HK-2 (cell line): ENCODE results near the gene TNNT1.

ENCODE experiments used
- DNase-seq: peaks from one replicate; pipeline ENCODE4 v3.0.0-alpha.2; 2018; ENCODE audit not compliant: unreplicated experiment

The TNNT1 gene

DNA sequence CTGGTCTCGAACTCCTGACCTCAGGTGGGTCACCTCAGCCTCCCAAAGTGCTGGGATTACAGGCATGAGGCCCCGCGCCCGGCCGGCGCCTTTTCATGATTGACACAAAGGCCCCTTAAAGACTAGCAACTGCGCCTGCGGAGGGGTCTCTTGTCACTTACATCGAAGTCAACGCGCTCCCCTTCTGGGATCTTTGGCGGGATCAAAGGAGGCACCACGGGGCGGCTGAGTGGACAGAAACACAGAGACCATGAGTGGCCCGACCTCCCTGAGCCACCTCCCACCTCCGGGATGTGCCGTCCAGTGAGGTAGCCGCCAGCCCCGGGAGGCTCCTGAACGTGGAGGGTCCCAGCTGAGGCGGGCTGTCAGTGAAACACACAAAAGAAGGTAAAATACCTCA is 7.3 kb downstream of the TNNT1 start:
- no peak for DNase-seq

DNA sequence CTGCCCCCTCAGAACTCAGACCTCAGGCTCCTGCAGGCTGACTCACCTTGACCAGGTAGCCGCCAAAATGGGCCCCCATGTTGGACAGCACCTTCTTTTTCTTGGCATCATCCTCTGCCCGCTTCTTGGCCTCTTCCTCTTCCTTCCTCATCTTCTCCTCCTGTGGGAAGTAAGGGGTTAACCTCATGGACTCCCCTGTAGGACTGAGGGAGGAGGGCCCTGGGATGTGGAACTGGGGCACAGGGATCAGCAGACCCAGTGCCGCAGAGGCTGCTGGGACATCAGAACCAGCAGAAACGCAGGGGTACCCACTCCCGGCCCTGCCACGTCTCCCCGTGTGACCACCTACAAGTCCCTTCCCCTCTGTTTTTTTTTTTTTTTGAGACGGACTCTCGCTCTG is 11.1 kb downstream of the TNNT1 start:
- no peak for DNase-seq

DNA sequence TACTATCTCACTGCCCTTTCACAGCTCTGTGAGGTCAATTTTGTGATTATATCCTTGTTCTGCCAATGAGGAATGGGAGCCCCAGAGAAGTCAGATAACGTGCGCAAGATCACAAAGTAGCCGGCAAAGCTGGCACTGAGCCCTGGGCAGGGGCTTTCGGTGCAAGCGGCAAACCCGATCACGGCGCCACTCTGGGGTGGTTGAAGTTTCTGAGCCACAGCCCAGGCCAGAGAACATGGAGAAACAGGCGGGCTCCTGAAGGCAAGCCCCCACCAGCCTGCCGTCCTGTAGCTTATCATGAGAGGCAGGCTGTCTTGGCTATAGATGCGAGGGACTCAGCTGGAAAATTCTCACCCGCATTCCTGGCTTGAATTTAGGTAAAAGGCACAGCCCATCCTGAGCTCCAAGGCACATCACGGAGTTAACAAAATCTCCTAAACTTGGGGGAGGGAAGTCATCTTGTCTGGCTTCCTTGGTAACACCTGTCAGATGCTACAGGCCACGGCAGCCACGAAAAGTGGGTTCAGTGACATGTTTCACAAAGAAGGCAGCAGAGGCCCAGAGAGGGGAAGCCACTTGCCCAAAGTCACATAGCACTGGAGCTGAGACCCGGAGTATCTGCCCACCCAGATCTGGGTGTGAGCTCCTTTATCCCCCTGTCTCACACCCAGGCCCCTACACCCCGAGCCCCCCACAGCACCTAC is 12.5 kb downstream of the TNNT1 start:
- no peak for DNase-seq

GRCh38 chr19:55134736-55135135 is 14.3 kb downstream of the TNNT1 start:
- DNase-seq, result no peak

DNA sequence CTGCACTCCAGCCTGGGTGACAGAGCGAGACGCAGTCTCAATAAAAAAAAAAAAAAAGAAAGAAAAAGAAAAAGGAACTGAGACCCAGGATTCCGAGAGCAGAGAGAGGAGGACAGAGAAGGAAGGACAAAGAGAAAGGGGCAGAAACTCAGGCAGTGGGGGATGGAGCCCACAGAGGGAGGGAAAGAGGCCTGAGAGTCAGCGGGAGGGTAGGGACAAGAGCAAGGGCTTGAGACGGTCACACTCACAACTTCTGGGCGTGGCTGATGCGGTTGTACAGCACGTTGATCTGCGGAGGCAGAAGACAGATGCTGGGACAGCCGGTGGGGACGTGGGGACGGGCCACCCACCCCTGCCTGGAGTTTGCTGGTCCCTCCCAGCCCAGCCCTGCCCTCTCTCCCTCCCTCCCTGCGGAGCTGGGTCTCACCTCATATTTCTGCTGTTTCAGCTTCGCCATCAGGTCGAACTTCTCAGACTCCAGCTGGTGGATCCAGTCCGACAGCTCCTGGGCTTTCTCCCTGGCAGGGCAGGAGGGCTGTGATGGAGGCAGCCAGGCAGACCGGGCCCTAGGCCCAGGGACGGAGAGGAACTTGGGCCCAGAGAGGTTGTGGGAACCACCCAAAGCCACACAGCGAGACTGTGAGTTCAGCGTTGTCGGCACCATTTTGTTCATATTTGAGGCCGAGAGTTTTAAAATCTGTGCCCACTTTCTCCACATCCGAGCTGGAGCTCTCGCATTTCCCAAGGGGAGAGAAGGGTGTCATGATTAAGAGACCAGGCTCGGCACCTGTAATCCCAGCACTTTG is 15.2 kb downstream of the TNNT1 start:
- DNase-seq, result no peak

GRCh38 chr19:55132453-55133129 is 16.4 kb downstream of the TNNT1 start:
- DNase-seq, result no peak

DNA sequence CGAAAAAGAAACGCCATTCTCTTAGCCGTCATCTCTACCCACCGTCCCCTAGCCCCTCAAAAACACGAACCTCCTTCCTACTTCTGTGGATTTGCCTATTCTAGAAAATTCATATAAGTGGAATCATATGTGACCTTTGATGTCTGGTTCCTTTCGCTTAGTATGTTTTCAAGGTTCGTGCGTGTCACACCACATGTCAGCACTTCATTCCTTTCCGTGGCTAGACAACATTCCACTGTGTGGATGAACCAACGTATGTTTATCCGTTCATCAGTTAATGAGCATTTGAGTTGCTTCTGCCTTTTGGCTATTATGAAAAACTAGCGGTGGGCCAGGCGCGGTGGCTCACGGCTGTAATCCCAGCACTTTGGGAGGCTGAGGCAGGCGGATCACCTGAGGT is 17.6 kb downstream of the TNNT1 start:
- no peak for DNase-seq

- no peak for DNase-seq
Observed at GRCh38 chr19:55119053-55119452, 30.0 kb downstream of the TNNT1 start.

- no peak for DNase-seq
Observed at GRCh38 chr19:55118401-55118991, 30.5 kb downstream of the TNNT1 start.

DNA sequence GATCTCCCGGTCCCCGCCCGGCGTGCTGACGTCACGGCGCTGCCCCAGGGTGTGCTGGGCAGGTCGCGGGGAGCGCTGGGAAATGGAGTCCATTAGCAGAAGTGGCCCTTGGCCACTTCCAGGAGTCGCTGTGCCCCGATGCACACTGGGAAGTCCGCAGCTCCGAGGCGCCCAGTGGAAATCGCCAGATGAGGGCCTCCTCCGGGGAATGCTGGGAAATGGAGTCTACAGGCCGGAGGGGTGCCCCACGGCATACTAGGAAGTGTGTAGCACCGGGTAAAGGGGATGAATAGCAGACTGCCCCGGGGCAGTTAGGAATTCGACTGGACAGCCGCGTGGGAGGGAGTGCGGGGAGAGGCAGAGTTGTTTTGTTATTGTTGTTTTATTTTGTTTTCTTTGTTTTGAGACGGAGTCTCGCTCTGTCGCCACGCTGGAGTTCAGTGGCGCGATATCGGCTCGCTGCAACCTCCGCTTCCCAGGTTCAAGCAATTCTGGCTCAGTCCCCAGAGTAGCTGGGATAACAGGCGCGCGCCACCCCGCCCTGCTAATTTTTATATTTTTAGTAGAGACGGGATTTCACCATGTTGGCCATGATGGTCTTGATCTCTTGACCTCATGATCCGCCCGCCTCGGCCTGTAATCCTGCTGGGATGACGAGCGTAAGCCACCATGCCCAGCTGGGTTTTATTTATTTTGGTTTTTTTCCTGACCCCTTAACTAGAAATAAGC is 31.2 kb downstream of the TNNT1 start:
- peak; percentile 99 for DNase-seq

- peak; percentile 38 for DNase-seq
Observed at GRCh38 chr19:55116859-55117662, 31.9 kb downstream of the TNNT1 start, which contains the start of gene PPP1R12C. Gene PPP1R12C (minus strand): TSS chr19:55117637. CDS start chr19:55117543, 94 bp downstream.

GRCh38 chr19:55116232-55116858 is 32.7 kb downstream of the TNNT1 start:
- DNase-seq, result peak; percentile 43

DNA sequence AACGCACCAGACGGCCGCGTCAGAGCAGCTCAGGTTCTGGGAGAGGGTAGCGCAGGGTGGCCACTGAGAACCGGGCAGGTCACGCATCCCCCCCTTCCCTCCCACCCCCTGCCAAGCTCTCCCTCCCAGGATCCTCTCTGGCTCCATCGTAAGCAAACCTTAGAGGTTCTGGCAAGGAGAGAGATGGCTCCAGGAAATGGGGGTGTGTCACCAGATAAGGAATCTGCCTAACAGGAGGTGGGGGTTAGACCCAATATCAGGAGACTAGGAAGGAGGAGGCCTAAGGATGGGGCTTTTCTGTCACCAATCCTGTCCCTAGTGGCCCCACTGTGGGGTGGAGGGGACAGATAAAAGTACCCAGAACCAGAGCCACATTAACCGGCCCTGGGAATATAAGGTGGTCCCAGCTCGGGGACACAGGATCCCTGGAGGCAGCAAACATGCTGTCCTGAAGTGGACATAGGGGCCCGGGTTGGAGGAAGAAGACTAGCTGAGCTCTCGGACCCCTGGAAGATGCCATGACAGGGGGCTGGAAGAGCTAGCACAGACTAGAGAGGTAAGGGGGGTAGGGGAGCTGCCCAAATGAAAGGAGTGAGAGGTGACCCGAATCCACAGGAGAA is 33.5 kb downstream of the TNNT1 start:
- no peak for DNase-seq

DNA sequence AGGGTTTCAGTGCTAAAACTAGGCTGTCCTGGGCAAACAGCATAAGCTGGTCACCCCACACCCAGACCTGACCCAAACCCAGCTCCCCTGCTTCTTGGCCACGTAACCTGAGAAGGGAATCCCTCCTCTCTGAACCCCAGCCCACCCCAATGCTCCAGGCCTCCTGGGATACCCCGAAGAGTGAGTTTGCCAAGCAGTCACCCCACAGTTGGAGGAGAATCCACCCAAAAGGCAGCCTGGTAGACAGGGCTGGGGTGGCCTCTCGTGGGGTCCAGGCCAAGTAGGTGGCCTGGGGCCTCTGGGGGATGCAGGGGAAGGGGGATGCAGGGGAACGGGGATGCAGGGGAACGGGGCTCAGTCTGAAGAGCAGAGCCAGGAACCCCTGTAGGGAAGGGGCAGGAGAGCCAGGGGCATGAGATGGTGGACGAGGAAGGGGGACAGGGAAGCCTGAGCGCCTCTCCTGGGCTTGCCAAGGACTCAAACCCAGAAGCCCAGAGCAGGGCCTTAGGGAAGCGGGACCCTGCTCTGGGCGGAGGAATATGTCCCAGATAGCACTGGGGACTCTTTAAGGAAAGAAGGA is 34.4 kb downstream of the TNNT1 start:
- no peak for DNase-seq

- peak; percentile 96 for DNase-seq
Observed at GRCh38 chr19:55113570-55114039, 35.4 kb downstream of the TNNT1 start.

DNA sequence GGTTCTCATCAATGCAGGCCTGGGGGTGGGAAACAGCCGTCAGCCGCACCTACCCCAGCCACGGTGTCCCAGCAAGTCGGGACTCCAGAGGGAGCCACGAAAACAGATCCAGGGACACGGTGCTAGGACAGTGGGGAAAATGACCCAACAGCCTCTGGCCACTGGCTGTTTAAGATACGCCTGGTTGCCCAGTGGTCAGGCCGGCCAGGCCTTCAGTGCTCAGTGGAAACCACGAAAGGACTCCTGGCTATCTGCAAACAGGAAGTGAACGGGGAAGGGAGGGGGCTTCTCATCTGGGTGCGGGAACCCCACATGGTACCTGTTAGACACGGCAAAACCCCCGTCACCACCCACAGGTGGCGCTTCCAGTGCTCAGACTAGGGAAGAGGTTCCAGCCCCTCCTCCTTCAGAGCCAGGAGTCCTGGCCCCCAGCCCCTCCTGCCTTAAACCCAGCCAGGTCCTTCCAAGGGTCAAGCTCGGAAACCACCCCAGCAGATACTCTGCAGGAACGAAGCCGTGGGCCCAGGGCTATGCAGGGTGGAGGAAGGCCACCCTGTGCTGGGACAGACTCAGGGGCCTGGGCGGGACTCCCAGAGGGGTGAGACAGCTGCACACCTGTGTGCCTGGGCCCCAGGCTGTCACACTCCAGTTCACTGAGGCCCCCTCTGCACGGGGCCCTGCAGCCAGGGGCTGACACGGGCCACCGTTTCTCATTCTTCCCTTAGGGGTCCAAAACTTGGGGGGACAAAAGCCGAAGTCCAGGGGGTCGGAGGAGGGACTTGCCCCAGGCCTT is 36.0 kb downstream of the TNNT1 start:
- peak; percentile 67 for DNase-seq

DNA sequence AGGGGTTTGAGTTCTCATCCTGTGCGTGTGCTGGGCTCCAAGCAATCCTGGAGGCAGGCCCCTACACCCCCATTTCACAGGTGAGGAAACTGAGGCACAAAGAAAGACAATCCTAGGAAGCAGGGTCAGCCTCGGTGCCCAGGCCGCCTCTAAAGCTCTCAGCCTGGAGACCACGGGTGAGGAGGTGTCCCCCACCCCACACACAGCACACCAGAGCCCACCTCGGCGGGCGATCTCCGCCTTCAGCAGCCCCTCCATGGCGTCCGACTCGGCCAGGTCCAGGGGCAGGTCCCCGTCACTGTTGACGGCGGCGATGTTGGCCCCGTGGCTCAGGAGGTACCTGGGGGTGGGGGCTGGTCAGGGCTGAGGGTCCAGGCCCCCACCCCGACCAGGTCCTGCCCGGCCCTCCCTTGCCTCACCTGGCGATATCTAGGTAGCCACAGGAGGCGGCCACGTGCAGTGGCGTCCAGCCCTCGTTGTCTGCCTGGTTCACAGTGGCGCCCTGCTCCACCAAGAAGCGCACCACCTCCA is 36.7 kb downstream of the TNNT1 start:
- DNase-seq, result no peak

DNA sequence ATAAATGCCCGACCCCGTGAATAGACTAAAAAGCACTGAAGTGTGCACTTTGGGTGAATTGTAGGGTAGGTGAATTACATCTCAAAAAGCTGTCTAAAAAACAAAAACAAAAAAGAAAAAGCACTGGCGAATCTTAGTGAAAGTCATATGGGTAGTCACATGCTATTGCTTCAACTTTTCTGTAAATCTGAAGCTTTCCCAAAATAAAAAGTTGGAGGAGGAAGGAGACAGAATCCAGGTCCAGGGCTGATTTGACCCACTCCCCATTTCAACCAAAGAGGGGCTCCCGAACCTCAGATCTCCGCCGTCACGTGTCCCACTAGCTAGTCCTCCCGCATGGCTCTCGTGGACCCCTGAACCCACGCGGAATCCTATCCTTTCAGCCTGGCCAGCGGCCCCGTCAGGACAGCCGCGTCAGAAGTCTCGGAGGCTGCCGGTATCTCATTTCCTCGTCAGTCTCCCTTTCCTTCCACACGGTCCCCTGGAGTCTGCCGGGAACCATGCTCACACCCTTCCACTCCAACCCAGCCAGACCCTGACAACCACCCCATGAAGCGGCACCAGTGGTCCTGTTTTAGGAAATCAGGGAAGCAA is 37.7 kb downstream of the TNNT1 start:
- DNase-seq, result no peak
